HG03460 (cell line): ENCODE data around the gene FABP3.

Experiments used
- ATAC-seq: cut with Tn5 transposase; IDR thresholded peaks from one replicate; pipeline ENCODE4 v1.9.1; 2021; ENCODE audit not compliant: unreplicated experiment

The FABP3 gene

DNA sequence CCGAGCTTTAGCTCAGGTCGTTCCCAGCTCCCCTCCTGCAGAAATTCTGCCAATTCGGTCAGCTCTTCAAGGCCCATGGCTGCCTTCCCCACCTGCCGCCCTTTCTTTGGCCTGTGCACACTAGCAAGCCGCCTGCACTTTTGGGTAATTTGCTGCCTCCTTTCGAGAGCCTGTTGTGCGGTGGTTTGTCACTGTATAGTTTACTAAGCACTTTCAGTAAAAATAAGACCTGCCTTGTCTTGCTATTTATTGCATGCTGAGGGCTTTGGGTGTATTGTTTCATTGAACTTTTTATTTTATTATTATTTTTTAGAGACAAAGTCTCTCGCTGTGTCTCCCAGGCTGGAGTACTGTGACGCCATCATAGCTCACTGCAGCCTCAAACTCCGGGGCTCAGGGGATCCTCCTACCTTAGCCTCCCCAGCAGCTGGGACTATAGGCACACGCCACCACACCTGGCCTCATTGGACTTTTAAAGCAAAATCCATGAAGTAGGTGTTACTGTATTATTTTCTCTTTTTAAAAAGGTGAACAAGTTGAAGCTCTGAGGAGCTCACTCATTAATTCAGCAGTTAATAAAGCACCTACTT lies 1.1 kb upstream of the FABP3 start:
- ATAC-seq = no peak

DNA sequence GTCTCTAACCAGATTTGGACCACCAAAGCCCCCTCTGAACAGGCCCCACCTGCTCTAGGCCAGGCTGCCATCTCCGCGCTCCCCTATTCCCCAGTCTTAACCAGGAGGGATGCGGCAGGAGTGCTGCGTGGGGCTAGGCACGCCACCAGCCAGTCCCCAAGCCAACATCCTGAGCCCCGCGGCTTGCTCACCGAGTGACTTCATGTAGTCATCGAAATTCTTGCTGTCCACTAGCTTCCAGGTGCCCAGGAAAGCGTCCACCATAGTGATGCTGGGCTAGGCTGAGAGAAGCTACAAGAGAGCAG lies 173 bp downstream of the FABP3 start:
- ATAC-seq = no peak

DNA sequence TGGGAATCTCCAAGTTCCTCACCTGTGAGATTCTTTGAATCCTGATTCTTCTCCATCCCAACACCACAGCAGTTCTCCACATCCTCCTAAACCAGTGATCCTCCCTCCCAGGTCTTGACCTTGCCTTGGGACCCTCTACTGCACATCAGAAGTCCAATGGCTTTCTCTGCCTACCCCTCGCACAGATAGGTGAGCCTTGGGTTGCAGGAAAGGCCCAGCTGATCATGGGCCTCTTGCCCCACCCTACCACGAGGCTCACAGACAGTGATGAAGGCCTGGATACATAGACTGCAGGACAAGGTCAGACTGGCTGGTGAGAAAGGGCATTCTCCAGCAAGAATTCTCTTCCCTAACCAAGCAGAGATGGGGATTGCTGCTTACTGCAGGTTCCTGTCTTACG lies 825 bp downstream of the FABP3 start:
- ATAC-seq = no peak

- no peak for ATAC-seq
These were observed 1.5 kb downstream of the FABP3 start for GRCh38 chr1:31371121-31371959.

- ATAC-seq = no peak
These were observed 2.3 kb downstream of the FABP3 start for GRCh38 chr1:31370565-31370964.

- ATAC-seq = no peak
These were observed 2.9 kb downstream of the FABP3 start for GRCh38 chr1:31370021-31370420.

- no peak for ATAC-seq
These were observed 4.2 kb downstream of the FABP3 start for GRCh38 chr1:31368611-31369107.

GRCh38 chr1:31366796-31367195 lies 6.1 kb downstream of the FABP3 start:
- ATAC-seq = no peak

- ATAC-seq = no peak
These were observed 8.2 kb downstream of the FABP3 start for GRCh38 chr1:31364561-31365250.

- ATAC-seq = no peak
These were observed 10.8 kb downstream of the FABP3 start for GRCh38 chr1:31362032-31362431.

DNA sequence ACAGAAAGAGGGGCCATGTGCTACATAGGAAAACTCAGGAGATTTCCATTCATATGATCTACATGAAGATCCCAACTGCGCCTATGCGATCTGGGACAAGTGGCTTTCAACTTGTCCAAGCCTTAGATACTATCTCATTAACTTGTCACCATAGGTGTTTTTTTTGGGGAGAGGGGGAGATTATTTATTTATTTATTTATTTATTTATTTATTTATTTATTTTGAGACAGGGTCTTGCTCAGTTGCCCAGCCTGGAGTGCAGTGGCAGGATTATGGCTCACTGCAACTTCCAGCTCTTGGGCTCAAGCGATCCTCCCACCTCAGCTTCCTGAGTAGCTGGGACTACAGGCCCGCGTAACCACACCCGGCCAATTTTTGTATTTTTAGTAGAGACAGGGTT lies 11.3 kb downstream of the FABP3 start:
- ATAC-seq = no peak

DNA sequence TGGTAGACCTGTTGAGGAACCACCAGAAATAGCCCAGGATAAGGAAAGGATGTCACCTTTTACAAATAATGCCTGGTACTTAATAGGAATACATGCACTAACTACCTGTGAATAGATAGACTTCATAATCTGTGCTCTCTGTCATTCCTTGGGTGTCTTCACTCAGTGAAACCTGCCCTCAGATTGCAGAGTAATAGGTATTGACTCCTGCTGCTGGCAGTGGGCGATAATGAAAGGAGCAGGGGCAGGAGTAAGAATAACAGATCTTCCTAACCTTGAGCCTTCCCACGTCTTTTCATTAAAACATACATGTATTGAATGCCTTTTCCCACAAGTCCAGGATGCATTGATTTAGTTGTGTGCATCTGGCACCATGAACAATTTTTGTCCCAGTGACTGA lies 16.4 kb downstream of the FABP3 start:
- ATAC-seq = no peak

DNA sequence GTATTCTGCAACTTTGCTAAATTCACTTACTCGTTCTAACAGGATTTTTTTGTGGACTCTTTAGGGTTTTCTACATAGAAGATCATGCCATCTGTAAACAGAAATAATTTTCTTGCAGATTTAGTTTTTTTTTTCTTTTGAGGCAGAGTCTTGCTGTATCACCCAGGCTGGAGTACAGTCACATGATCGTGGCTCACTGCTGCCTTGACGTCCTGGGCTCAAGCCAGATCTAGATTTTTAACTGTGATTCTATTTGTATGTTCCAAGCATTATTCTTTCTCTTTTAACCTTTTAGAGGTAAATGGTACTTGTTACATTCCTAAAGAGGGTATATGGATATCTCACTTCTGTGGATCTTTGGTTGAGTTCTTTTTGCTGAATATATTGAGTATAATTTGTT lies 18.6 kb downstream of the FABP3 start:
- no peak for ATAC-seq

GRCh38 chr1:31348449-31348848 lies 24.4 kb downstream of the FABP3 start:
- ATAC-seq = peak; percentile 57

- no peak for ATAC-seq
These were observed 26.1 kb downstream of the FABP3 start for GRCh38 chr1:31346785-31347184.

- no peak for ATAC-seq
These were observed 27.2 kb downstream of the FABP3 start for GRCh38 chr1:31345635-31346034.

- ATAC-seq = no peak
These were observed 28.4 kb downstream of the FABP3 start for GRCh38 chr1:31344503-31344902.

- no peak for ATAC-seq
These were observed 36.0 kb downstream of the FABP3 start for GRCh38 chr1:31336687-31337467.

DNA sequence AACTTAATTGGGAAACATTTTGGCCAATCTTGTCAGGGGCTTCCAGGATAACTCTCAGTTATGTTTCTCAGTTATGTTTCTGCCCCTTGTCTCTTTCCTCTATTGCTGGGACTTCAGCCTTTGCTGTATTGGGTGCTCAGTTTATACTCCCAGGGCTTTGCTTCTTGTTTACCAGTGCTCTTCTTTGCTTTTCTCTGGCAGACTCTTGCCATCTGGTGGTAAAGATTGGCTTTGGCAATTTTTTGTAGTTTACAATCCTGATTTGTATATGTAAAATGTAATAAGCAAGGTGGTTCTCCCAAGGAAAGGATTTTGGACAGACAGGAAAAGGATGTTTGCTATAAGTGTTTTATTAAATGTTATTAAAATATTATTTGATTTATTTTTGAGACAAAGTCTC lies 37.9 kb downstream of the FABP3 start:
- no peak for ATAC-seq

- ATAC-seq = no peak
These were observed 45.5 kb downstream of the FABP3 start for GRCh38 chr1:31327381-31327780.

- ATAC-seq = no peak
These were observed 46.4 kb downstream of the FABP3 start for GRCh38 chr1:31326461-31326860.
